Measurements from ENCODE around the gene SORD.
"Not testable (repeated sequence)": the region's sequence is repeated elsewhere in the genome, so short reads cannot be mapped to it uniquely, and the experiment has no call there.

Gene SORD

GRCh38 chr15:45025627-45026026, 2.6 kb downstream of the SORD start:
- not testable (repeated sequence) for DNase-seq

GRCh38 chr15:45026651-45027190, 3.7 kb downstream of the SORD start:
- no peak for DNase-seq

GRCh38 chr15:45027220-45027619, 4.2 kb downstream of the SORD start:
- DNase-seq, result no peak

GRCh38 chr15:45030743-45031142, 7.7 kb downstream of the SORD start:
- DNase-seq, result no peak

GRCh38 chr15:45031522-45032028, 8.6 kb downstream of the SORD start:
- not testable (repeated sequence) for DNase-seq

GRCh38 chr15:45032501-45032900, 9.5 kb downstream of the SORD start:
- DNase-seq, result not testable (repeated sequence)

- not testable (repeated sequence) for DNase-seq
Observed at GRCh38 chr15:45034087-45034486, 11.1 kb downstream of the SORD start.

- not testable (repeated sequence) for DNase-seq
Observed at GRCh38 chr15:45034600-45035375, 11.8 kb downstream of the SORD start.

GRCh38 chr15:45036812-45037781, 14.1 kb downstream of the SORD start:
- DNase-seq, result not testable (repeated sequence)

- DNase-seq, result no peak
Observed at GRCh38 chr15:45037936-45038335, 14.9 kb downstream of the SORD start.

- not testable (repeated sequence) for DNase-seq
Observed at GRCh38 chr15:45040396-45040795, 17.4 kb downstream of the SORD start.

GRCh38 chr15:45041538-45041937, 18.5 kb downstream of the SORD start:
- not testable (repeated sequence) for DNase-seq

GRCh38 chr15:45042859-45043258, 19.9 kb downstream of the SORD start:
- DNase-seq, result not testable (repeated sequence)

- not testable (repeated sequence) for DNase-seq
Observed at GRCh38 chr15:45044270-45044669, 21.3 kb downstream of the SORD start.

- not testable (repeated sequence) for DNase-seq
Observed at GRCh38 chr15:45048449-45048793, 25.4 kb downstream of the SORD start.

GRCh38 chr15:45048794-45049631, 26.0 kb downstream of the SORD start:
- DNase-seq, result no peak

- no peak for DNase-seq
Observed at GRCh38 chr15:45050587-45050986, 27.6 kb downstream of the SORD start.

- not testable (repeated sequence) for DNase-seq
Observed at GRCh38 chr15:45052676-45053075, 29.7 kb downstream of the SORD start.

GRCh38 chr15:45058690-45059675, 36.0 kb downstream of the SORD start:
- not testable (repeated sequence) for DNase-seq

GRCh38 chr15:45062301-45062700, 39.3 kb downstream of the SORD start:
- DNase-seq, result not testable (repeated sequence)

GRCh38 chr15:45064386-45064785, 41.4 kb downstream of the SORD start:
- DNase-seq, result no peak
